ENCODE measurements around the gene DAPK3.
"Not testable (repeated sequence)": the region's sequence is repeated elsewhere in the genome, so short reads cannot be mapped to it uniquely, and the experiment has no call there.

DAPK3 gene

GRCh38 chr19:4010808-4011110 lies 39.9 kb upstream of the DAPK3 start:
- no peak for TF ChIP-seq ZNF274 (IDR thresholded peaks at IDR 0.05; ENCODE audit: low read depth, low read length)
- no peak overlapping the region for H3K4me3 ChIP-seq (ENCODE audit: low read length)

GRCh38 chr19:4009990-4010807 lies 39.3 kb upstream of the DAPK3 start:
- no peak overlapping the region for H3K4me3 ChIP-seq (ENCODE audit: low read length)
- no peak for TF ChIP-seq ZNF274 (IDR thresholded peaks at IDR 0.05; ENCODE audit: low read depth, low read length)

GRCh38 chr19:4007836-4008539 lies 37.1 kb upstream of the DAPK3 start:
- no peak for TF ChIP-seq ZNF274 (IDR thresholded peaks at IDR 0.05; ENCODE audit: low read depth, low read length)

GRCh38 chr19:4007021-4007835 lies 36.3 kb upstream of the DAPK3 start, which contains the start of gene PIAS4:
Gene PIAS4 (plus strand): TSS chr19:4007736. CDS start chr19:4007761, 25 bp downstream.
- TF ChIP-seq ZNF274 (IDR thresholded peaks at IDR 0.05; ENCODE audit: low read depth, low read length) = no peak

More at GRCh38 chr19:4007836-4008539, 37.1 kb upstream of the DAPK3 start:
- peak overlapping the region; percentile 98 for H3K4me3 ChIP-seq (ENCODE audit: low read length)

GRCh38 chr19:4005436-4005835 lies 34.5 kb upstream of the DAPK3 start:
- H3K4me3 ChIP-seq (ENCODE audit: low read length) = not testable (repeated sequence)

More at GRCh38 chr19:4007021-4007835, 36.3 kb upstream of the DAPK3 start, which contains the start of gene PIAS4:
- H3K4me3 ChIP-seq (ENCODE audit: low read length) = peak within 1 kb of the TSS; percentile 98

GRCh38 chr19:4000798-4001197 lies 29.9 kb upstream of the DAPK3 start:
- not testable (repeated sequence) for H3K4me3 ChIP-seq (ENCODE audit: low read length)

- not testable (repeated sequence) for H3K4me3 ChIP-seq (ENCODE audit: low read length)
Measured at GRCh38 chr19:3998667-3999412, 27.9 kb upstream of the DAPK3 start.

- no peak overlapping the region for H3K4me3 ChIP-seq (ENCODE audit: low read length)
- no peak for TF ChIP-seq ZNF274 (IDR thresholded peaks at IDR 0.05; ENCODE audit: low read depth, low read length)
Measured at GRCh38 chr19:3995607-3996006, 24.7 kb upstream of the DAPK3 start.

- no peak for TF ChIP-seq ZNF274 (IDR thresholded peaks at IDR 0.05; ENCODE audit: low read depth, low read length)
- H3K4me3 ChIP-seq (ENCODE audit: low read length) = no peak overlapping the region
Measured at GRCh38 chr19:3990815-3991117, 19.9 kb upstream of the DAPK3 start.

- H3K4me3 ChIP-seq (ENCODE audit: low read length) = peak overlapping the region; percentile 70; the same call in 1 of the 2 replicates
- no peak for TF ChIP-seq ZNF274 (IDR thresholded peaks at IDR 0.05; ENCODE audit: low read depth, low read length)
Measured at GRCh38 chr19:3987619-3988371, 16.9 kb upstream of the DAPK3 start.

GRCh38 chr19:3986260-3987041 lies 15.6 kb upstream of the DAPK3 start:
- TF ChIP-seq ZNF274 (IDR thresholded peaks at IDR 0.05; ENCODE audit: low read depth, low read length) = no peak
- H3K4me3 ChIP-seq (ENCODE audit: low read length) = peak overlapping the region; percentile 70

GRCh38 chr19:3985643-3986259 lies 14.9 kb upstream of the DAPK3 start:
- TF ChIP-seq ZNF274 (IDR thresholded peaks at IDR 0.05; ENCODE audit: low read depth, low read length) = no peak
- H3K4me3 ChIP-seq (ENCODE audit: low read length) = peak overlapping the region; percentile 70
